Measurements from ENCODE around the gene ACTN4.
"Not testable (repeated sequence)": the region's sequence is repeated elsewhere in the genome, so short reads cannot be mapped to it uniquely, and the experiment has no call there.

Gene ACTN4

GRCh38 chr19:38766276-38767047, 119.0 kb downstream of the ACTN4 start:
- DNase-seq (ENCODE audit: low spot score) = no peak

DNA sequence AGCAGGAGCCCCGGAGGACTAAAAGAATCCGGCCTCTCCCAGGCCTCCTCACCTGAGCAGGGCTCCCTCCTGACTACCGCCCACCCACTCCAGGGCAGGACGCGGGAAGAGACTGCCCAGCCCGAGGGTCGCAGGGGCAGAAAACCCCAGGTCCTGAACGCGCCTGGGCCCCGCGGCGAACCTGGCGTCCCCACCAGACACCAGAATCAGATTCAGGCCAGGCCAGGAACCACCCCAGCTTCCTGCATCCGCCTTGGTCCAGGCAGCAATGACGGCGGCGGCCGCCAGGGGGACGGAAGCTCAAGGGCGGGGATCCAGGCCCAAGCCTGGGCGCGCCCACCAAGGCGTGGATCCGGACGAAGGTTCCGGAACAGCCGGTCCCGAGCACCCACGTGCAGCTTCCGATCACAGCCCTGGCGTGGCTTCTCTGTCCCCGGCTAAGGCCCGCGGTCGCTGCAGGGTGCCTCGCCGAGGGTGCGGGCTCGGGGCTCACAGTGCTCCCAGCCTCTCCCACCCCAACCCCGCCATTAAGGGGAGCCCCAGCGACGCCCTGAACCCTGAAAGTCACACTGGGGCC, 122.3 kb downstream of the ACTN4 start:
- DNase-seq (ENCODE audit: low spot score) = peak; percentile 74

DNA sequence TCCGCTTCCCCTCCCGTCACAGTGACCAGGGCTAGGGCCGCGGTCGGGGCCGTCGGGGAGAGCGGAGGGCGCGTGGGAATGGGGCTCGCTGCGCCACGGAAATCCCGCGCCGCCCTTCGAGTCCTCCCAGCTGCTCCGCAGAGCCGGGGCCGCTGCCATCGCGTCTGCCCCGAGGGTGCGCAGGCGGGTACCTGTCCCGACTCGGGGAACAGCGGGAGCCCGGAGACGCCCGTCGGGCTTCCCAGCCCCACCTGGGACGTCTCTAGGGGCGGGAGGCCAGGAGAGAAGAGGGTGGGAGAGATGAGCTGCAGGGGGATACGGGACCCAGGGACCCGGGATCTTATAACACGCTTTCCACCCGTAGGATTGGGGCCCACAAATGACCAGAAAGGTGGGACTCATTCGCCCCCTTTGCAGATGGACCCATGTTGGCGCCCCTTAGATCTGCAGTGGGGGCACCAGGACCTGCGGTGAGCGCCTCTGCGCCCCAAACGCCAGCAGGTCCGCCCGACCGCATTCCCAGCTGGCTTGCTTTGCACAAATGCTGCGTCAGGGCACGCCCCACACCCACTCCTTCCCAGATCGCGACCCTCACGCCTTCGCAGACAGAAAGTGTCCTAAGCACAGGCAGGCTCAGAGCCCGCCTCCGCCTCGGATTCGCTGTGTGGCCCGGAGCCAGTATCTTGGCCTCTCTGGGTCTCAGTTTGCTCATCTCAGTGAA, 122.9 kb downstream of the ACTN4 start:
- not testable (repeated sequence) for DNase-seq (ENCODE audit: low spot score)

GRCh38 chr19:38770949-38771275, 123.5 kb downstream of the ACTN4 start:
- not testable (repeated sequence) for DNase-seq (ENCODE audit: low spot score)

DNA sequence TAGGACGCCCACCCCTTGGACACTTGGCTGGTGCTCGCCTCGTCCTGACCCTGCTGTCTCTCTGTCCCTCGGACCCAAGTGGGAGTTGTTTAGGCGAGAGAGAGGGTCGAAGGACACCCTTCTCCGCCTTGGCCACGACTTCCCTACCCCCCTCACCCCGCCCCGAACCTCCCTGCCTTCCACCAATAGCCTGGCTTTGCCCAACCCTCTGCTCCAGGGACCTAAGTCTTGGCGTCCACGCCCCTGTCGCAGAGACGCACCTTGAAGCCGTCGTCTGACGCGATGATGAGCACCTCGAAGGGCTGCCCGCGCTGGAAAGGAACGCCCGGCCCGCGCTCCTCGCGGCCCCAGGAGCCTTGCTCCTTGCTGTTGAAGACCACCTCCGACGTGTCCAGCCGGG, 124.1 kb downstream of the ACTN4 start:
- DNase-seq (ENCODE audit: low spot score) = not testable (repeated sequence)

- DNase-seq (ENCODE audit: low spot score) = no peak
Measured at GRCh38 chr19:38773469-38774177, 126.2 kb downstream of the ACTN4 start, which contains the start of gene LGALS7. TSS of gene LGALS7 (minus strand) at chr19:38773517. CDS start at chr19:38773492, 25 bp downstream.

DNA sequence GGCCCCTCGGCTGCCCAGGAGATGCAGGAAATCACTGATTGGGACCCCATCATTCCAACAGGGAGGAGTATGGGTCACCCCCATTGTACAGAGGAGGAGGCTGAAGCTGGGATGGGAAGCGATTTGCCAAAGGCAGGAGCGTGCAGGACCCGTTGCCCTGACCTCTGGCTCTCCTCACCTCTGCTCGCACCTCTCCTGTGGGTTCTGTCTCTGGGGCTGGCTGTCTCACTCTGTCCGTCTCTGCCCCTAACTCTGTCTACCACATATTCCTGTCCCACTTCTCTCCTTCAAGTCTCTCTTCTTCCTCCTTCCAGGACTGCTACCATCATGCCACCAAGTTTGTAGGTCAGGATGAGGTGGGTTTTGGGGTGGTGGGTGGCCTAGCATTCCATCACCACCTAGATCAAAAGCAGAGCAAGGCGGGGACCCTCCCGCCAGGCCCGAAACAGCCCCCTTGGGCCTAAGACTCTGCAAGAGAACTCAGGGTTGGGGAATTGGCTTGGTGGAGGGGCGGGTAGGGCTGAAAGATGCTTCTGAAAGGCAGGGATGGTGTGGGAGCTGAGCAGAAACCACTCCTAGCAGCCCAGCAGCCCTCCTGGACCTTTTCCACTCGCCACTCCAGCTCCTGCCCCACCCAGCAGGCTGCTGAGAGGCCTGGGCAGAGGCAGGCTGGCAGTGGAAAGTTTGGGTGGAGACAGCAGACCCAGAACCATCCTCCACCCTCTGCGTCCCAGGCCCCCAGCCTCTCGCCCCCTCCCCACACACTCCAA, 126.9 kb downstream of the ACTN4 start:
- DNase-seq (ENCODE audit: low spot score) = no peak

DNA sequence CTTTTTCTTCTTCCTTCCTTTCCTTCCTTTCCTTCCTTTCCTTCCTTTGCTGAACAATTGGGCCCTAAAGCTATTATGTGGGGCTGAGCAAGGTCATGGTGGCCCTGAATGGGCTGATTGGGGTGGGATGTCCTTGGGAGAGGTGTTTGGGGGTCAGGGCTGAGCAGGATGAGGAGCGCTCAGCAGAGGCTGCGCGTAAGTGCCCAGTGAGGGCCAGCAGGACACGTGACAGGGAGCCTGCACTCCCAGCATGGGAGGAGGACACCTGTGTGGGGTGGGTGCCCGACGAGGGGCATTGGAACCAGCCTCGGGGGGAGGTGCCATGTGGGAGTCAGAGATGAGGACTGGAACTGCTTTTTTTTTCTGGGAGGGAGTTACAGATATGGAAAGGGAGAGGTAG, 131.3 kb downstream of the ACTN4 start:
- DNase-seq (ENCODE audit: low spot score) = no peak

GRCh38 chr19:38780443-38780842, 133.0 kb downstream of the ACTN4 start:
- no peak for DNase-seq (ENCODE audit: low spot score)

DNA sequence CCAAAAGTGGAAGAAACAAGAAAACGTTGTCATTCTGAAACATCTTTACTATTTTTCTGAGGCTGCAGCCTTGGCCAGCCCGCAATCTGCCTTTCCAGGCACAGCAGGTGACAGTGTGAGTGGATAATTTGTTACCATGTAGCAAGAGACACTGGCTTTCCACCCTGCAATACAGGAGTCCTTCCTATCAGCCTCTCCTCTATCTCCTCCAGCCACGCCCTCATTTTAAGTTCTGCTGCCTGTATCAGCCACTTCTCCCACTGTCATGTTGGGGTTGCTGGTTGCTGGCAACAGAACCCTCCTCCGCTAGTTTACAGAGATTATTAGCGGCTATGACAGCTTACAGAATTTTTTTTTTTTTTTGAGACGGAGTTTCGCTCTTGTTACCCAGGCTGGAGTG, 133.6 kb downstream of the ACTN4 start:
- no peak for DNase-seq (ENCODE audit: low spot score)

All from kidney tubule cell (primary cell).